COLO668 (cell line): ENCODE results near the gene SOCS1.
"Not testable (repeated sequence)": the region's sequence is repeated elsewhere in the genome, so short reads cannot be mapped to it uniquely, and the experiment has no call there.

Experiments
- DNase-seq: peaks from one replicate; lab custom pipeline; 2025; ENCODE audit not compliant: unreplicated experiment; lab: John Stamatoyannopoulos, UW

The SOCS1 gene

GRCh38 chr16:11231367-11231970 is 24.5 kb downstream of the SOCS1 start:
- no peak for DNase-seq

GRCh38 chr16:11229906-11230305 is 26.1 kb downstream of the SOCS1 start:
- no peak for DNase-seq

- no peak for DNase-seq
Observed at GRCh38 chr16:11229432-11229831, 26.6 kb downstream of the SOCS1 start.

GRCh38 chr16:11225677-11226549 is 30.1 kb downstream of the SOCS1 start:
- no peak for DNase-seq

- no peak for DNase-seq
Observed at GRCh38 chr16:11224894-11225676, 30.9 kb downstream of the SOCS1 start.

- DNase-seq: no peak
Observed at GRCh38 chr16:11224096-11224893, 31.7 kb downstream of the SOCS1 start.

GRCh38 chr16:11220507-11220906 is 35.5 kb downstream of the SOCS1 start:
- DNase-seq: not testable (repeated sequence)

- DNase-seq: no peak
Observed at GRCh38 chr16:11219178-11219577, 36.8 kb downstream of the SOCS1 start.

GRCh38 chr16:11218604-11218962 is 37.4 kb downstream of the SOCS1 start:
- no peak for DNase-seq

GRCh38 chr16:11217651-11218603 is 38.1 kb downstream of the SOCS1 start:
- no peak for DNase-seq

GRCh38 chr16:11215935-11216556 is 40.0 kb downstream of the SOCS1 start:
- no peak for DNase-seq

GRCh38 chr16:11213799-11214198 is 42.2 kb downstream of the SOCS1 start:
- no peak for DNase-seq

GRCh38 chr16:11213373-11213772 is 42.6 kb downstream of the SOCS1 start:
- no peak for DNase-seq

- DNase-seq: peak; percentile 36
Observed at GRCh38 chr16:11212798-11213196, 43.2 kb downstream of the SOCS1 start.

GRCh38 chr16:11211977-11212797 is 43.8 kb downstream of the SOCS1 start:
- no peak for DNase-seq

GRCh38 chr16:11211061-11211976 is 44.7 kb downstream of the SOCS1 start:
- peak; percentile 4 for DNase-seq

- DNase-seq: no peak
Observed at GRCh38 chr16:11210260-11210659, 45.7 kb downstream of the SOCS1 start.
